Measurements from ENCODE around the gene OR10K1.

DNA sequence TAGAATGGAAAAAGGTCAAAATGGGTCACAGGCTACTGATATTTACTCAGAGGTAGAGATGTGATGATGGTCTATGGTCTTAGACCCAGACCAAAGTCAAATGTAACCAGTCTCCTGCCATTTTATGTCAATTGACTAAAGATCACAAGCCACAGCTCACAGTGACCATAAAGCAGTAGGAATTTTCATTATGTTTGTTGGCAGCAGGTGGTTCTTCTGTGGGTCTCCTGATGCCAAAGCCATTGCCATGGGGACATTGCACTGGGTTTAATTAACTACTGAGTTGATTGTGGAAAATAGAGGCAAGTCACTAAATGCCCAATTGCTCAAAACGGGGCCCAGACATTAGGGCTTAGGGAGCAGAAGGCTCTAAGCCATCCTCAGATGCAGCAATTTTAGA is 35.5 kb upstream of the OR10K1 start, which contains the start of gene OR10K2:
- TF ChIP-seq, protein P1, sequence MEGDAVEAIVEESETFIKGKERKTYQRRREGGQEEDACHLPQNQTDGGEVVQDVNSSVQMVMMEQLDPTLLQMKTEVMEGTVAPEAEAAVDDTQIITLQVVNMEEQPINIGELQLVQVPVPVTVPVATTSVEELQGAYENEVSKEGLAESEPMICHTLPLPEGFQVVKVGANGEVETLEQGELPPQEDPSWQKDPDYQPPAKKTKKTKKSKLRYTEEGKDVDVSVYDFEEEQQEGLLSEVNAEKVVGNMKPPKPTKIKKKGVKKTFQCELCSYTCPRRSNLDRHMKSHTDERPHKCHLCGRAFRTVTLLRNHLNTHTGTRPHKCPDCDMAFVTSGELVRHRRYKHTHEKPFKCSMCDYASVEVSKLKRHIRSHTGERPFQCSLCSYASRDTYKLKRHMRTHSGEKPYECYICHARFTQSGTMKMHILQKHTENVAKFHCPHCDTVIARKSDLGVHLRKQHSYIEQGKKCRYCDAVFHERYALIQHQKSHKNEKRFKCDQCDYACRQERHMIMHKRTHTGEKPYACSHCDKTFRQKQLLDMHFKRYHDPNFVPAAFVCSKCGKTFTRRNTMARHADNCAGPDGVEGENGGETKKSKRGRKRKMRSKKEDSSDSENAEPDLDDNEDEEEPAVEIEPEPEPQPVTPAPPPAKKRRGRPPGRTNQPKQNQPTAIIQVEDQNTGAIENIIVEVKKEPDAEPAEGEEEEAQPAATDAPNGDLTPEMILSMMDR (IDR thresholded peaks at IDR 0.05) = no peak
- TF ChIP-seq SIN3A (IDR thresholded peaks at IDR 0.05; ENCODE audit: borderline replicate concordance, insufficient read depth, low read depth, low read length) = no peak
- TF ChIP-seq POLR2AphosphoS5 (IDR thresholded peaks at IDR 0.05; ENCODE audit: low read depth, low read length) = no peak
- TF ChIP-seq, protein P2, sequence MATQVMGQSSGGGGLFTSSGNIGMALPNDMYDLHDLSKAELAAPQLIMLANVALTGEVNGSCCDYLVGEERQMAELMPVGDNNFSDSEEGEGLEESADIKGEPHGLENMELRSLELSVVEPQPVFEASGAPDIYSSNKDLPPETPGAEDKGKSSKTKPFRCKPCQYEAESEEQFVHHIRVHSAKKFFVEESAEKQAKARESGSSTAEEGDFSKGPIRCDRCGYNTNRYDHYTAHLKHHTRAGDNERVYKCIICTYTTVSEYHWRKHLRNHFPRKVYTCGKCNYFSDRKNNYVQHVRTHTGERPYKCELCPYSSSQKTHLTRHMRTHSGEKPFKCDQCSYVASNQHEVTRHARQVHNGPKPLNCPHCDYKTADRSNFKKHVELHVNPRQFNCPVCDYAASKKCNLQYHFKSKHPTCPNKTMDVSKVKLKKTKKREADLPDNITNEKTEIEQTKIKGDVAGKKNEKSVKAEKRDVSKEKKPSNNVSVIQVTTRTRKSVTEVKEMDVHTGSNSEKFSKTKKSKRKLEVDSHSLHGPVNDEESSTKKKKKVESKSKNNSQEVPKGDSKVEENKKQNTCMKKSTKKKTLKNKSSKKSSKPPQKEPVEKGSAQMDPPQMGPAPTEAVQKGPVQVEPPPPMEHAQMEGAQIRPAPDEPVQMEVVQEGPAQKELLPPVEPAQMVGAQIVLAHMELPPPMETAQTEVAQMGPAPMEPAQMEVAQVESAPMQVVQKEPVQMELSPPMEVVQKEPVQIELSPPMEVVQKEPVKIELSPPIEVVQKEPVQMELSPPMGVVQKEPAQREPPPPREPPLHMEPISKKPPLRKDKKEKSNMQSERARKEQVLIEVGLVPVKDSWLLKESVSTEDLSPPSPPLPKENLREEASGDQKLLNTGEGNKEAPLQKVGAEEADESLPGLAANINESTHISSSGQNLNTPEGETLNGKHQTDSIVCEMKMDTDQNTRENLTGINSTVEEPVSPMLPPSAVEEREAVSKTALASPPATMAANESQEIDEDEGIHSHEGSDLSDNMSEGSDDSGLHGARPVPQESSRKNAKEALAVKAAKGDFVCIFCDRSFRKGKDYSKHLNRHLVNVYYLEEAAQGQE (IDR thresholded peaks at IDR 0.05; ENCODE audit: insufficient read depth in 1 of 2, low read depth in 2 of 2, low read length in 1 of 2) = no peak
